IPS-18c (cell line): ENCODE data around the gene BRIP1.

Source experiments
- H3K4me3 ChIP-seq: 2 replicates; pipeline ENCODE4 v1.7.0; 2013; ENCODE audit warnings: low read depth, mild to moderate bottlenecking, low read length, moderate library complexity; ENCODE audit not compliant: insufficient read depth
- H3K9me3 ChIP-seq: one replicate; pipeline ENCODE4 v1.6.1; 2013; ENCODE audit warnings: mild to moderate bottlenecking, low read length, moderate library complexity; ENCODE audit not compliant: control insufficient read depth, insufficient read depth

The BRIP1 gene

GRCh38 chr17:61714300-61714699 lies 149.0 kb downstream of the BRIP1 start:
- Histone ChIP-seq H3K9me3 (no peaks in the 10 kb centered on the region), H3K4me3 (no peak overlapping the region)

- H3K9me3 ChIP-seq, result no peaks in the 10 kb centered on the region
- no peak overlapping the region for H3K4me3 ChIP-seq
These were observed 150.3 kb downstream of the BRIP1 start for GRCh38 chr17:61713035-61713434.

DNA sequence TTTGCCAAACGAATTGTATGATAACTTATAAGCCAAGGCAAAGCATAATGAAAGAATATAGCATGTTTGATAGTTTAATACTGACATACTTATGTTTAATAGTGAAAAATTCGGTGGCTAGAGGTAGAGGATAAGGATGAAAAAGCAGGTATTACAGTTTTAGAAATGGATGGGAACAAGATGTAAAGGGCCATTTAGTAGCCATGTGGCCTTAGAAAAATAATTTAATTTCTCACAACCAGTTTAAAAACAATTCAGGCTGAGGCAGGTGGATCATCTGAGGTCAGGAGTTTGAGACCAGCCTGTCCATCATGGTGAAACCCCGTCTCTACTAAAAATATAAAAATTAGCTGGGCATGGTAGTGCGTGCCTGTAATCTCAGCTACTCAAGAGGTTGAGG lies 152.8 kb downstream of the BRIP1 start:
- Histone ChIP-seq H3K4me3 (no peak overlapping the region), H3K9me3 (no peaks in the 10 kb centered on the region)

- H3K4me3 ChIP-seq, result no peak overlapping the region
- H3K9me3 ChIP-seq, result no peaks in the 10 kb centered on the region
These were observed 153.8 kb downstream of the BRIP1 start for GRCh38 chr17:61709567-61709966.

- Histone ChIP-seq H3K9me3 (no peaks in the 10 kb centered on the region), H3K4me3 (no peak overlapping the region)
These were observed 158.3 kb downstream of the BRIP1 start for GRCh38 chr17:61704935-61705449.

DNA sequence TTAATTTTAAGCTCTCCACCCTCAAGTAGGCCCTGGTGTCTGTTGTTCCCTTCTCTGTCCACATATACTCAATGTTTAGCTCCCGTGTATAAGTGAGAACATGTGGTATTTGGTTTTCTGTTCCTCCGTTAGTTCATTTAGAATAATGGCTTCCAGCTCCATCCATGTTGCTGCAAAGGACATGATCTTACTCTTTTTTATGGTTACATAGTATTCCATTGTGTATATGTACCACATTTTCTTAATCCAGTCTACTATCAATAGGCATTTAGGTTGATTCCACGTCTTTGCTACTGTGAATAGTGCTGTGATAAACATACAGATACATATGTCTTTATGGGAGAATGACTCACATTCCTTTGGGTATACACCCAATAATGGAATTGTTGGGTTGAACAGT lies 160.9 kb downstream of the BRIP1 start:
- Histone ChIP-seq H3K4me3 (no peak overlapping the region), H3K9me3 (no peaks in the 10 kb centered on the region)

- no peaks in the 10 kb centered on the region for H3K9me3 ChIP-seq
- H3K4me3 ChIP-seq, result no peak overlapping the region
These were observed 161.3 kb downstream of the BRIP1 start for GRCh38 chr17:61701978-61702377.

GRCh38 chr17:61701334-61701733 lies 162.0 kb downstream of the BRIP1 start:
- H3K9me3 ChIP-seq, result no peaks in the 10 kb centered on the region
- no peak overlapping the region for H3K4me3 ChIP-seq

GRCh38 chr17:61700252-61700651 lies 163.1 kb downstream of the BRIP1 start:
- Histone ChIP-seq H3K4me3 (no peak overlapping the region), H3K9me3 (no peaks in the 10 kb centered on the region)

DNA sequence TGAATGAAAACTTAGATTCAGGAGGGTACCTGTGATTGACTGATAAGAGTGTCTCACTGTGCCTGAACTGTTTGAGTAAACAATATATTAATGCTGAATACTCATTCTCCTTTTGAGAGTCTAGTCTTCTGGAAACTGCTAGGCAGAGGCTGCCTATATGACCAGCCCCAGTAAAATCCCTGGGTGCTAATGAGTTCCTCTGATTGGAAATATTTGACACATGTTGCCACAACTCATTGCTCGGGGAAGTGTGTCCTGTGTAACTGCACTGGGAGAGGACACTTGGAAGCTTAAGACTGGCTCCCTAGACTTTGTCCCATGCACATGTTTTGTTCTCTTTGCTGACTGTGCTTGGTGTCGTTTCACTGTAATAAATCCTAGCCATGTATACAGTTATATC lies 163.6 kb downstream of the BRIP1 start:
- no peaks in the 10 kb centered on the region for H3K9me3 ChIP-seq
- H3K4me3 ChIP-seq, result no peak overlapping the region

DNA sequence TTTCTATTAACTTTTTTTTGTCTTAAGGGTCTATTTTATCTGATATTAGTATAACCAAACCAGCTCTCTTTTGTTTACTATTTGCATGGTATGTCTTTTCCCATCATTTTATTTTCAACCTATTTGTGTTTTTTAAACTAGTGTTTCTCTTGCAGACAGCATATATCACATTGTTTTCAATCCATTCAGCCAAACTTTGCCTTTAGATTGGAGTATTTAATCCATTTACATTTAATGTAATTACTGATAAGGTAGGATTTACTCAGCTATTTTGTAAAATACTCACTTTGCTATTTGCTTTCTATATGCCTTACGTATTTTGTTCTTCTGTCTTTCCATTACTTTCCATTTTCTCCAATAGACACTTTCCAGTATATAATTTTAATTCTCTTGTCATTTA lies 164.3 kb downstream of the BRIP1 start:
- no peaks in the 10 kb centered on the region for H3K9me3 ChIP-seq
- H3K4me3 ChIP-seq, result no peak overlapping the region

DNA sequence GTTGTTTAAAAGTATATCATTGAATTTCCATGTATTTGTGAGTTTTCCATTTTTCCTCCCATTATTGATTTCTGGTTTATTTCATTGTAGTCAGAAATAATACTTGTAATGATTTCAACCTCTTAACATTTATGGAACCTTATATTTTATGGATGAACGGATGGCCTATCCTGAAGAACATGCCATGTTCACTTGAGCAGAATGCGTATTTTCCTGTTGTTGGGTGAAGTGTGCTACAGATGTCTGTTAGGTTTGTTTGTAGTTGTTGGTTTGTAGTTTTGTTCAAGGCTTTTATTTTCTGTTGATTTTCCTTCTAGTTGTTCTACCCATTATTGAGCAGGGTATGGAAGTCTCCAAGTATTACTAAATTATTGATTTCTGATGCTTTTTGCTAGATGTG lies 165.1 kb downstream of the BRIP1 start:
- no peak overlapping the region for H3K4me3 ChIP-seq
- H3K9me3 ChIP-seq, result no peaks in the 10 kb centered on the region

DNA sequence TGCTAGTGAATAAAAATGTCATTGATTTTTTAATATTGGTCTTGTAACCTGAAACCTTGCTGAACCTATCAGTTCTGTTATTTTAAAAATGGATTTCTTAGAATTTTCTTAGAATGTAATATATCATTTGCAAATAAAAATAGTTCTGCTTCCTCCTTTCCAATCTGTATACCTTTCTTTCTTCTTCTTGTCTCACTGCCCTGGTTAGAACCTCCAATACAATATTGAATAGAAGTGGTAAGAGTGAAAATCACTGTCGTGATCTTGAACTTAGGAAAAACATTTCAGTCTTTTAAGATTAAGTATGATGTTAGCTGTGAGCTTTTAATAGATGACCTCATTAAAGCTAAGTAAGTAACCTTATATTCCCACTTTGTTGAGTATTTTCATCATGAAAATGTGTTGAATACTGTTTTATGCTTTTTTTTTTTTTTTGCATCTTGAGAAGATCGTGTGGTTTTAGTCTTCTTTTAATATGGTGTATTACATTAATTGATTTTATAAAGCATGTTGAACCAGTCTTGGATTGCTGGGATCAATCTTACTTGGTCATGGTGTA lies 167.5 kb downstream of the BRIP1 start:
- Histone ChIP-seq H3K9me3 (no peaks in the 10 kb centered on the region), H3K4me3 (no peak overlapping the region)

DNA sequence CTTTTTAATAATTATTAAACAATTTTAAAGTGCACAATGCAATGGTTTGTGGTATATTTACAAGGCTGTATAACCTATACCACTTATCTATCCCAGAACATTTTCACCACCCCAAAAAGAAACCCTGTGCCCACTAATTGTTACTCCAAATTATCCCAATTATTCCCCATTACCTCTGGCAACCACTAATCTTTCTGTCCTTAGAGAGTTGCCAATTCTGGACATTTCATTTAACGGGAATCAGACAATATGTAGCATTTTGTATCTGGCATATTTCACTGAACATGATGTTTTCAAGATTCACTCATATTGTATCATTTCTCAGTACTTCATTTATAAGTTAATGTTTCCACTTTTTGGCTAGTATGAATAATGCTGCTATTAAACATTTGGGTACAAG lies 169.2 kb downstream of the BRIP1 start:
- no peak overlapping the region for H3K4me3 ChIP-seq
- H3K9me3 ChIP-seq, result no peaks in the 10 kb centered on the region

DNA sequence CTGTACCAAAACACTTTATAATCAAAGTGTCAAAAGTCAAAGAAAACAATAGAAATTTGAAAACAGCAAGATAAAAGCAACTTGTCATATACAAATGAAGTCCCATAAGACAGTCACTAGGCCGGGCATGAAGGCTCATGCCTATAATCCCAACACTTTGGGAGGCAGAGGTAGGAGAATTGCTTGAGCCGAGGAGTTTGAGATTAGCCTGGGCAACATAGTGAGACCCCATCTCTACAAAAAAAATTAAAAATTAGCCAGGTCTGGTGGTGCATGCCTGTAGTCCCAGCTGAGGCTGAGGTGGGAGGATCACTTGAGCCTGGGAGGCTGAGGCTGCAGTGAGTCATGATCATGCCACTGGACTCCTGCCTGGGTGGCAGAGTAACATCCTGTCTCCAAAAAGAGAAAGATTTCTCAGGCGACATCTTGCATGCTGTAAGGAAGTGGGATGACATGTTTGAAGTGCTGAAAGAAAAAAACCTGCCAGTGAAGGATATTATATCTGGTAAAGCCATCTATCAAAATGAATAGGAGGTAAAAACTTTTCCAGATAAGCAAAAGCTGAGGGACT lies 173.6 kb downstream of the BRIP1 start:
- no peaks in the 10 kb centered on the region for H3K9me3 ChIP-seq
- no peak overlapping the region for H3K4me3 ChIP-seq

DNA sequence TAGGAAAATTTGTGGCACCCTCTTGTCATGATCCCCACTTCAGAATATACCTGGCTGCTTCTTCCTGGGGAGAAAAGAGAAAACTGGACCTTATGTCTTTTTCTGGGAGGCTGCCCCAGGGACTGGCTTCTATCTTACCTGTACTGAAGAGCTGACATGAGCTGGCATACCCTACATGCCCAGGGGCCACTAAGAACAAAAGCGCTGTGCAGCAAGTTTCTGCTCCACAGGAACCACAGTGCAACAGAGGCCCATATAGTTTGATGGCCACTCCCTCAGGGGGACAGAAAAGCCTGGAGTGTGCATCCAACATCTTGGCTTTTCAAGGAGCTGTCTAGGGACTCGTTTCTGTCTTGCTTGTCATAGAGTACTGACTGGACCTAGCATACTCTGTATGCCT lies 175.6 kb downstream of the BRIP1 start:
- H3K9me3 ChIP-seq, result no peaks in the 10 kb centered on the region
- H3K4me3 ChIP-seq, result no peak overlapping the region

DNA sequence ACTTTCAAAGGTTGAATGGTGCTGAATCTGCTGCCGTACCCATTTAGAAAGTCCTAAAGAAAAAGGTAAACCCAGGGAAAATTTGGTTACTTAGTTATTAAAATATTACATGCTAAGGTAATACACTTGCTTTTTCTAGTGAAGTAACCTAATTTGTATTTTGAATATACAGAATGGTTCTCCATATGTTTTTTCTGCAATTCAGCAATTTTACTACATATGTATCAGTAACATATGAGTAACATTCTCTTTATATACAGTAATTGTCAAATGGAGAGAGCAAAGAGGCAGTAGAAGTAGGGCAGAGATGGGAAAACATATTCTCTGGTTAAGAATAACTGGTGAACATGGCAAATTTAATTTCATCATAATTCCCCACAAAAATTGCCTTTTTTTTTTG lies 177.2 kb downstream of the BRIP1 start:
- Histone ChIP-seq H3K4me3 (no peak overlapping the region), H3K9me3 (no peaks in the 10 kb centered on the region)

DNA sequence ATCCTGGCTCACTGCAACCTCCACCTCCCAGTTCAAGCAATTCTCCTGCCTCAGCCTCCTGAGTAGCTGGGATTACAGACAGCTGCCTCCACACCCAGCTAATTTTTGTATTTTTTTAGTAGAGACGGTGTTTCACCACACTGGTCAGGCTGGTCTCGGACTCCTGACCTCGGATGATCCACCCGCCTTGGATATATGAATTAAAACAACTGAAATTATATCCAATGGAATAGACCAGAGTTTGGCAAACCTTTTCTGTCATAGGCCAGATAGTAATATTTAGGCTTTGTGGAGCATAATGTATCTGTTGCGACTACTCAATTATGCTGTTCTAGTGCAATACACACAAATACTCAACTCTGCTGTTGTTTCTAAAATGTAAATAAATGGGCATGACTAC lies 178.5 kb downstream of the BRIP1 start:
- no peak overlapping the region for H3K4me3 ChIP-seq
- H3K9me3 ChIP-seq, result no peaks in the 10 kb centered on the region

- H3K9me3 ChIP-seq, result no peaks in the 10 kb centered on the region
- H3K4me3 ChIP-seq, result no peak overlapping the region
These were observed 179.2 kb downstream of the BRIP1 start for GRCh38 chr17:61684172-61684571.
